Heart left ventricle (tissue), 16 donors: ENCODE results near the gene CRISPLD2. TPM values are rescaled to one million over a fixed set of nuclear protein-coding genes. Genes with fewer than 3 reads are reported as not detected.

Source experiments
- ATAC-seq, 4 donors: fragments of 200-7000 bp; cut with Tn5 transposase; one replicate each; pipeline ENCODE4 v1.9.1; 2020 to 2022; ENCODE audit warnings: moderate library complexity in 4 of 4, mild to moderate bottlenecking in 3 of 4, moderate number of reproducible peaks in 1 of 4
- DNase-seq, 5 donors: peaks; one replicate each; pipeline ENCODE4 v3.0.0-alpha.2; 2020
- H3K27ac ChIP-seq, 12 donors: fragments of 200-600 bp; sonication (generic) in 4 of 12; one replicate each; pipeline versions ENCODE4 v1.5.0 to v1.8.0; 2016 to 2022; ENCODE audit warnings: mild to moderate bottlenecking in 2 of 12
- H3K27me3 ChIP-seq, 9 donors: fragments of 200-600 bp; sonication (generic) in 2 of 9; one replicate each; pipeline versions ENCODE4 v1.5.1 to v1.8.0; 2016 to 2022; ENCODE audit warnings: mild to moderate bottlenecking in 3 of 9
- H3K36me3 ChIP-seq, 9 donors: fragments of 200-600 bp; sonication (generic) in 2 of 9; one replicate each; pipeline versions ENCODE4 v1.5.0 to v1.8.0; 2018 to 2022; ENCODE audit warnings: mild to moderate bottlenecking in 2 of 9
- H3K4me1 ChIP-seq, 12 donors: fragments of 200-600 bp; sonication (generic) in 4 of 12; one replicate each; pipeline versions ENCODE4 v1.5.0 to v1.8.0; 2016 to 2022; ENCODE audit warnings: mild to moderate bottlenecking in 3 of 12
- H3K4me3 ChIP-seq, 12 donors: fragments of 200-600 bp; sonication (generic) in 4 of 12; one replicate each; pipeline versions ENCODE4 v1.5.0 to v1.8.0; 2017 to 2022; ENCODE audit warnings: mild to moderate bottlenecking in 9 of 12, moderate library complexity in 4 of 12
- H3K9me3 ChIP-seq, 12 donors: fragments of 200-600 bp; sonication (generic) in 4 of 12; one replicate each; pipeline versions ENCODE4 v1.5.0 to v1.8.0; 2016 to 2022; ENCODE audit warnings: mild to moderate bottlenecking in 1 of 12
- POLR2A ChIP-seq, 2 donors: fragments of 450-650 bp; IDR thresholded peaks; one replicate each; pipeline ENCODE4 v1.6.1; 2017; ENCODE audit warnings: antibody characterized with exemption in 2 of 2, mild to moderate bottlenecking in 2 of 2, moderate library complexity in 2 of 2
- WGBS, 4 donors: extraction: QIAGEN DNeasy Blood & Tissue Kit in 2 of 4; methylation state at CpG; one replicate each; pipeline versions ENCODE4 v1.1.5 to v1.1.7; 2013 to 2018; 5-methylcytosine and 5-hydroxymethylcytosine counted together
- intact Hi-C, 10 donors: fragments of 100-400 bp; cut with DNase I; formaldehyde crosslinking; loops; one replicate each; pipeline versions ENCODE4 v1.11.1 to v1.14.2; 2022
- polyA plus RNA-seq, 2 donors: library from polyadenylated mRNA; stranded (reverse); fragments of 200-250 nt; gene quantifications; one replicate each; pipeline ENCODE4 v1.2.3, GENCODE V29; 2013
- total RNA-seq, 9 donors: library from RNA; depleted of rRNA in 2 of 9; stranded (reverse); fragments of >200 nt in 2 of 9; fragmentation: NEBNext Ultra II Directional in 3 of 9; extraction: Animal tissue kit (Norgen Biotek cat#: 25700) in 3 of 9; gene quantifications; one replicate each; pipeline versions ENCODE4 v1.1.0 to v1.2.4, GENCODE V29; 2016 to 2023
- TF ChIP-seq, protein P1 (sequence below), 12 donors: fragments of 200-600 bp; sonication (generic) in 4 of 12; IDR thresholded peaks; one replicate each; pipeline versions ENCODE4 v1.5.0 to v1.8.0; 2018 to 2022; ENCODE audit warnings: antibody characterized with exemption in 12 of 12, mild to moderate bottlenecking in 5 of 12
- donor health status: ischemic (EF 13 %, LVEDD 7.1; RV severe dilation, severe dysfunction).
- donor health status: healthy with polysubstance abuse.
- donor health status: DM: no; HTN: yes; CAD: no.
- donor health status: DM: no; HTN: no; CAD: no.
- donor health status: ischemic (EF 25% LVEDD 6.9; RV normal size, moderate dysfunction).
- donor health status: ischemic (EF 25% LVEDD 5.7; RV mildly dilated, moderate dysfunction).
- donor health status: healthy.
- donor health status: DM: yes; HTN: yes; CAD: no.
- donor health status: ischemic (EF 35%, LVEDD 5.7; RV mildly dilated, moderate dysfunction).
- donor health status: nonischemic (EF 11% LVEDD 7.7; RV severe dilation, severe dysfunction).
- donor health status: DM: yes; HTN: yes; CAD: no.
- donor health status: PGD.
- donor health status: ischemic (EF 29% LVEDD 5.4; RV normal size, mild dysfunction).
- donor health status: nonischemic (EF 23%, LVEDD 6.1; RV moderate dilation, normal function).

Gene CRISPLD2
- total and polyA plus RNA-seq, 11 donors, result 8.0 to 153 (median 12.9) TPM

DNA sequence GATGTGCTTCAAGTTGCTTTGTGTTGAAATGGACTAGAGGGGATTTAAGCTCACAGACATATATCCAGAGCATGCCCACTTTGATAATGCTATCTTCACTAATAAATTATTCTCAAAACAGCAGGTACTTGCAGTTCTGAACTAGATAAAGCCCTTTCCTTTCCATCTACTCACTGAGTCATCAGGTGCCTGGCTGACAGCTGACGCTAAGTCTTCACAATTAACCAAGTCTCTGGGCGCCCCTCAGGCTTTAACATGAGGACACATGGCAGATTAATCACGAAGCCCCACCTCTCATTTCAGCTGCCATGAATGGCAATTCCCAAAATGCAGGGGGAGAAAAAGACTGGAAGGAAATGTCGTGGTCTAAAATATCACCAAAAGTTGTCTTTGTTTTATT is 29.5 kb upstream of the CRISPLD2 start:
- Histone ChIP-seq H3K27ac (no peak overlapping the region), H3K4me1 (peaks cover 0 to 27% (median 14%) of the 10 kb centered on the region in 12 donors), H3K27me3 (no peaks in the 10 kb centered on the region), H3K36me3 (no peaks in the 10 kb centered on the region), H3K9me3 (no peaks in the 10 kb centered on the region), H3K4me3 (no peak overlapping the region)
- 92 to 94% (median 93%) methylated on average over 4 of the region's 4 CpGs for WGBS, 4 donors
- intact Hi-C loops, result no loop called here
- TF ChIP-seq POLR2A (IDR thresholded peaks at IDR 0.05), result no peak
- TF ChIP-seq, protein P1, sequence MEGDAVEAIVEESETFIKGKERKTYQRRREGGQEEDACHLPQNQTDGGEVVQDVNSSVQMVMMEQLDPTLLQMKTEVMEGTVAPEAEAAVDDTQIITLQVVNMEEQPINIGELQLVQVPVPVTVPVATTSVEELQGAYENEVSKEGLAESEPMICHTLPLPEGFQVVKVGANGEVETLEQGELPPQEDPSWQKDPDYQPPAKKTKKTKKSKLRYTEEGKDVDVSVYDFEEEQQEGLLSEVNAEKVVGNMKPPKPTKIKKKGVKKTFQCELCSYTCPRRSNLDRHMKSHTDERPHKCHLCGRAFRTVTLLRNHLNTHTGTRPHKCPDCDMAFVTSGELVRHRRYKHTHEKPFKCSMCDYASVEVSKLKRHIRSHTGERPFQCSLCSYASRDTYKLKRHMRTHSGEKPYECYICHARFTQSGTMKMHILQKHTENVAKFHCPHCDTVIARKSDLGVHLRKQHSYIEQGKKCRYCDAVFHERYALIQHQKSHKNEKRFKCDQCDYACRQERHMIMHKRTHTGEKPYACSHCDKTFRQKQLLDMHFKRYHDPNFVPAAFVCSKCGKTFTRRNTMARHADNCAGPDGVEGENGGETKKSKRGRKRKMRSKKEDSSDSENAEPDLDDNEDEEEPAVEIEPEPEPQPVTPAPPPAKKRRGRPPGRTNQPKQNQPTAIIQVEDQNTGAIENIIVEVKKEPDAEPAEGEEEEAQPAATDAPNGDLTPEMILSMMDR (IDR thresholded peaks at IDR 0.05), result no peak
- ATAC-seq, result no peak
- DNase-seq, result no peak

DNA sequence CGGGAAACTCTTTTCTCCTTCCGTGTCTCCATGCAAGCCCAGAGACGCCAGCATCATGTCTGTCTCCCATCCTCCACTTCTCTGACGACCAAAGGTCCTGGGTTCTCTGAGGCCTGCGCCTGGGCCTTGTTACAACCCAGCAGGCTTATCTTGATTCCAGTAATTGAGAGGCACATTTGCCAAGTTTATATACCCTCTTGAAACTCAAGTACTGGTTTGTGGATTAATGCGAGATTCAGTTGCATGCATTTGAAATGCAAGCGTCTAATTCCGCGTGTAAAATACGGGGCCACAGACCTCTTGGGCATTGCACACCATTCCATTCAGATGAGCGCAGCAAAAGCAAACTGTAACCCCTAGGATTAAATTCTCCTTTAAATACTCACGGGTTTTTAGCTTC is 28.7 kb upstream of the CRISPLD2 start:
- no peak for TF ChIP-seq POLR2A (IDR thresholded peaks at IDR 0.05)
- TF ChIP-seq, protein P1 (IDR thresholded peaks at IDR 0.05), result no peak
- H3K4me3 ChIP-seq, result no peak overlapping the region
- ATAC-seq (no peak), DNase-seq (no peak)
- 84 to 96% (median 94%) methylated on average over 12 of the region's 12 CpGs for WGBS, 4 donors
- H3K36me3 ChIP-seq, result no peaks in the 10 kb centered on the region
- H3K4me1 ChIP-seq, result peaks cover 0 to 20% (median 12%) of the 10 kb centered on the region in 12 donors
- H3K27ac ChIP-seq, result no peak overlapping the region
- no peaks in the 10 kb centered on the region for H3K27me3 ChIP-seq
- intact Hi-C loops, result no loop called here
- no peaks in the 10 kb centered on the region for H3K9me3 ChIP-seq

DNA sequence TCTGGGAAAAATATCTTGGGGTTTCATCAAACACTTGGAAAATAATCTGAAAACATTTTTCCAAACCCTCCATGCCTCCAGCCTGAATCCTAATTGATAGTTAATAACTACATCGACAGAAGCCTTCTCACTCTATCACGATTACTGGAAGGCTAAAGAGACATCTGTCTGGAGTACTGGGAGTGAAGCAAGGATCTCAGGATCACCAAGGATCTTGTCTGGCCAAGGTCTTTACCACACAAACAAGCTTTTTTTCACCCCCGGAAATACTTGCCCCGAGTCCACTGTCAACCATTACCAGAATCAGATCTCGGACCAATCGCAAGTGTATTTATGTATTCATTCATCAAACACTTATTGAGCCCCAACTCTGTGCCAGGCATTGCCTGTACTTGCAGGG is 28.3 kb upstream of the CRISPLD2 start:
- H3K9me3 ChIP-seq, result no peaks in the 10 kb centered on the region
- H3K4me1 ChIP-seq, result peaks cover 0 to 18% (median 8%) of the 10 kb centered on the region in 12 donors
- ATAC-seq (no peak), DNase-seq (no peak)
- WGBS, 4 donors, result 91 to 97% (median 95%) methylated on average over 6 of the region's 6 CpGs
- no peak overlapping the region for H3K4me3 ChIP-seq
- TF ChIP-seq, protein P1 (IDR thresholded peaks at IDR 0.05), result no peak
- TF ChIP-seq POLR2A (IDR thresholded peaks at IDR 0.05), result no peak
- H3K27ac ChIP-seq, result no peak overlapping the region
- H3K27me3 ChIP-seq, result no peaks in the 10 kb centered on the region
- intact Hi-C loops, result no loop called here
- H3K36me3 ChIP-seq, result no peaks in the 10 kb centered on the region

DNA sequence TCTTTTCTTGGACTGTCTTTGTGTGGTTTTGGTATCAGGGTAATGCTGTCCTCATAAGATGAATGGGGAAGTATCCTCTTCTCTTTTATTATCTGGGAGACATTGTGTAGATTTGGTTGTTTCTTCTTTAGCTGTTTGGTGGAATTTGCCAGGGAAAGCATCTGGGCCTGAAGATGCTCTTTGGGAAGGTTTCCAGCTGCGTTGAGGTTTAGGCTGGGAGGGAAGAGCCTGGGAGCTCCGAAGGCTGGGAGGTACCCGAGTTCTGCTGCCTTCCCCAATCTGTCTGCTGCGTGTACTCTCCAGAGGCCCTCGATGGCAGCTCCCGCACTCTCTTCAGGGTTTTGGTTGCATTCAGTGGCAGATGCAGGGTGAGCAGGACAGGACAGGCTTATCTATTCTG is 25.6 kb upstream of the CRISPLD2 start:
- Histone ChIP-seq H3K9me3 (no peaks in the 10 kb centered on the region), H3K27ac (peak overlapping the region in 5 of 12 donors; percentile 64 to 85 (median 76)), H3K36me3 (no peaks in the 10 kb centered on the region), H3K27me3 (no peaks in the 10 kb centered on the region), H3K4me3 (no peak overlapping the region), H3K4me1 (peaks cover 0 to 13% (median 0%) of the 10 kb centered on the region in 12 donors)
- DNase-seq, result no peak
- TF ChIP-seq, protein P1 (IDR thresholded peaks at IDR 0.05), result no peak
- TF ChIP-seq POLR2A (IDR thresholded peaks at IDR 0.05), result no peak
- ATAC-seq, result no peak
- intact Hi-C loops, result no loop called here
- WGBS, 4 donors, result 81 to 92% (median 84%) methylated on average over 6 of the region's 6 CpGs
